PC-3 (cell line): ENCODE measurements around the gene INCENP.

Experiments used
- EZH2 ChIP-seq: fragments of 300-600 bp; sonication (generic); IDR thresholded peaks from one replicate; pipeline ENCODE4 v1.6.1; 2017; ENCODE audit warnings: antibody characterized with exemption, mild to moderate bottlenecking, low read length; ENCODE audit not compliant: unreplicated experiment
- EZH2phosphoT487 ChIP-seq: fragments of 300-600 bp; sonication (generic); IDR thresholded peaks from 2 replicates; pipeline ENCODE4 v1.6.1; 2018; ENCODE audit warnings: mild to moderate bottlenecking, antibody characterized with exemption, low read length, borderline replicate concordance
- TF ChIP-seq, protein P1 (sequence below): fragments of 300-600 bp; sonication (generic); conservative IDR thresholded peaks from 2 replicates; pipeline ENCODE4 v1.5.1; 2017; ENCODE audit warnings: antibody characterized with exemption, low read depth, mild to moderate bottlenecking, low read length

DNA sequence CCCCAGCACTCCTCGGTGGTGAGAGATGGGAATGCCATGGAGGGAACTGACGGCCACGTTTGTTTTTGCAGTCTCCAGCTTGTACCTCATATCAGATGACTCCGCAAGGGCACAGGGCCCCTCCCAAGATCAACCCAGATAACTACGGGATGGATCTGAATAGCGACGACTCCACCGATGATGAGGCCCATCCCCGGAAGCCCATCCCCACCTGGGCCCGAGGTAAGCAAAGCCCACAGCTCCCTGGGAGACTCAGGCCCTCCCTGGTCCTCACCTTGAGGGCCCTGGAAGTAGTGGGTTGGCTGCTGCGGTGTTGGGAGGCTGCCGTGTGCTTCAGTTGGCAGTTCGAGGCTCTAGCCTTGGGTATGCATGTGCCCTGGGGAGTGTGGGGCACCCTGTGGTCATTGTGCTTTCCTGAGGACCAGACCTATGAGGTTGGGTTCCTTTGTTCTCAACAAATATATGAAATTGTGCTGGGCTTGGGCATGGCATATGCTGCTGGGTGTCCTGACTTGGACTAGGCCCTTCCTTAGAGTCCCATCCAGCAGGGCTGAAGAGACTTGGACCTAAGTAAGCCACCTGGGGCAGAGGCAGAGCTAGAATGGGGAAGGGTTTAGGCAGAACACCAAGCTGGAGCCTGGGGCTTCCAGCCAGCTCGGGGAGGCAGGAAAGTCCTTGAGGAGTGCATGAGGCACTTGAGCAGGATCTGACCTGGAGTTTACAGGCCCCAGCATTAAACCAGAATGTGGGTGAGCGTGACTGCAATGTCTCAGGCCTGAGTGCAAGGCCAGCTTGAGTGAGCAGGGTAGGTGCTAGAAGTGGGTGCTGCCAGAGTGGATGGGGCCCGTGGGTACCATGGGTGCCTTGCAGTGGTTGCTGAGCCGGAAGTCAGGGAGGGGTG is 26.4 kb downstream of the INCENP start:
- TF ChIP-seq, protein P1, sequence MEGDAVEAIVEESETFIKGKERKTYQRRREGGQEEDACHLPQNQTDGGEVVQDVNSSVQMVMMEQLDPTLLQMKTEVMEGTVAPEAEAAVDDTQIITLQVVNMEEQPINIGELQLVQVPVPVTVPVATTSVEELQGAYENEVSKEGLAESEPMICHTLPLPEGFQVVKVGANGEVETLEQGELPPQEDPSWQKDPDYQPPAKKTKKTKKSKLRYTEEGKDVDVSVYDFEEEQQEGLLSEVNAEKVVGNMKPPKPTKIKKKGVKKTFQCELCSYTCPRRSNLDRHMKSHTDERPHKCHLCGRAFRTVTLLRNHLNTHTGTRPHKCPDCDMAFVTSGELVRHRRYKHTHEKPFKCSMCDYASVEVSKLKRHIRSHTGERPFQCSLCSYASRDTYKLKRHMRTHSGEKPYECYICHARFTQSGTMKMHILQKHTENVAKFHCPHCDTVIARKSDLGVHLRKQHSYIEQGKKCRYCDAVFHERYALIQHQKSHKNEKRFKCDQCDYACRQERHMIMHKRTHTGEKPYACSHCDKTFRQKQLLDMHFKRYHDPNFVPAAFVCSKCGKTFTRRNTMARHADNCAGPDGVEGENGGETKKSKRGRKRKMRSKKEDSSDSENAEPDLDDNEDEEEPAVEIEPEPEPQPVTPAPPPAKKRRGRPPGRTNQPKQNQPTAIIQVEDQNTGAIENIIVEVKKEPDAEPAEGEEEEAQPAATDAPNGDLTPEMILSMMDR = no peak
- no peak for TF ChIP-seq EZH2phosphoT487
- no peak for TF ChIP-seq EZH2
